ENCODE data around the gene TSPAN1.
A peak's percentile ranks its signal among the peaks of the same experiment; 100 is the strongest.

Gene TSPAN1

GRCh38 chr1:46133781-46134350 lies 41.0 kb upstream of the TSPAN1 start:
- TF ChIP-seq POU2F2 (IDR thresholded peaks at IDR 0.05; ENCODE audit: low read depth, low read length) (no peak), SPI1 (IDR thresholded peaks at IDR 0.05; ENCODE audit: low read depth, low read length) (0 out of 2 replicates have a peak, but pooled peaks have one; percentile 4), TAF1 (IDR thresholded peaks at IDR 0.05; ENCODE audit: low read depth, low read length) (no peak)
- DNase-seq (ENCODE audit: insufficient read length, low spot score): no peak
- FAIRE-seq: peak; percentile 40

- FAIRE-seq: peak; percentile 65
- no peak for DNase-seq (ENCODE audit: insufficient read length, low spot score)
Observed at GRCh38 chr1:46134660-46135331, 40.1 kb upstream of the TSPAN1 start.

GRCh38 chr1:46136711-46137110 lies 38.2 kb upstream of the TSPAN1 start:
- no peak for FAIRE-seq
- no peak for TF ChIP-seq SPI1 (IDR thresholded peaks at IDR 0.05; ENCODE audit: low read depth, low read length)
- no peak for TF ChIP-seq POU2F2 (IDR thresholded peaks at IDR 0.05; ENCODE audit: low read depth, low read length)
- TF ChIP-seq POLR2AphosphoS5 (IDR thresholded peaks at IDR 0.05; ENCODE audit: low read depth, low read length): no peak
- no peak for TF ChIP-seq POLR2A (IDR thresholded peaks at IDR 0.05; ENCODE audit: low read depth, low read length)
- TF ChIP-seq TAF1 (IDR thresholded peaks at IDR 0.05; ENCODE audit: low read depth, low read length): no peak
- TF ChIP-seq PAX5 (IDR thresholded peaks at IDR 0.05; ENCODE audit: insufficient read depth, low read length, severe bottlenecking): no peak
- no peak for DNase-seq (ENCODE audit: insufficient read length, low spot score)

More at GRCh38 chr1:46134660-46135331, 40.1 kb upstream of the TSPAN1 start:
- TF ChIP-seq POU2F2 (IDR thresholded peaks at IDR 0.05; ENCODE audit: low read depth, low read length) (no peak), POLR2A (IDR thresholded peaks at IDR 0.05; ENCODE audit: low read depth, low read length) (no peak), SPI1 (IDR thresholded peaks at IDR 0.05; ENCODE audit: low read depth, low read length) (peak; percentile 68; the same call in 1 of the 2 replicates)

GRCh38 chr1:46137916-46138315 lies 37.0 kb upstream of the TSPAN1 start:
- DNase-seq (ENCODE audit: insufficient read length, low spot score) (no peak), FAIRE-seq (no peak)
- TF ChIP-seq POLR2A (IDR thresholded peaks at IDR 0.05; ENCODE audit: low read depth, low read length): no peak
- TF ChIP-seq POU2F2 (IDR thresholded peaks at IDR 0.05; ENCODE audit: low read depth, low read length): no peak
- TF ChIP-seq TAF1 (IDR thresholded peaks at IDR 0.05; ENCODE audit: low read depth, low read length): no peak
- TF ChIP-seq SPI1 (IDR thresholded peaks at IDR 0.05; ENCODE audit: low read depth, low read length): no peak
- TF ChIP-seq POLR2AphosphoS5 (IDR thresholded peaks at IDR 0.05; ENCODE audit: low read depth, low read length): no peak
- no peak for TF ChIP-seq PAX5 (IDR thresholded peaks at IDR 0.05; ENCODE audit: insufficient read depth, low read length, severe bottlenecking)

- TF ChIP-seq SPI1 (IDR thresholded peaks at IDR 0.05; ENCODE audit: low read depth, low read length) (no peak), PAX5 (IDR thresholded peaks at IDR 0.05; ENCODE audit: insufficient read depth, low read length, severe bottlenecking) (no peak), TAF1 (IDR thresholded peaks at IDR 0.05; ENCODE audit: low read depth, low read length) (no peak), POLR2A (IDR thresholded peaks at IDR 0.05; ENCODE audit: low read depth, low read length) (no peak), POLR2AphosphoS5 (IDR thresholded peaks at IDR 0.05; ENCODE audit: low read depth, low read length) (no peak), POU2F2 (IDR thresholded peaks at IDR 0.05; ENCODE audit: low read depth, low read length) (no peak)
- FAIRE-seq (no peak), DNase-seq (ENCODE audit: insufficient read length, low spot score) (no peak)
Observed at GRCh38 chr1:46148318-46148717, 26.6 kb upstream of the TSPAN1 start.

GRCh38 chr1:46150085-46150484 lies 24.8 kb upstream of the TSPAN1 start:
- TF ChIP-seq POU2F2 (IDR thresholded peaks at IDR 0.05; ENCODE audit: low read depth, low read length) (no peak), TAF1 (IDR thresholded peaks at IDR 0.05; ENCODE audit: low read depth, low read length) (no peak), PAX5 (IDR thresholded peaks at IDR 0.05; ENCODE audit: insufficient read depth, low read length, severe bottlenecking) (no peak), POLR2AphosphoS5 (IDR thresholded peaks at IDR 0.05; ENCODE audit: low read depth, low read length) (no peak), SPI1 (IDR thresholded peaks at IDR 0.05; ENCODE audit: low read depth, low read length) (no peak), POLR2A (IDR thresholded peaks at IDR 0.05; ENCODE audit: low read depth, low read length) (no peak)
- DNase-seq (ENCODE audit: insufficient read length, low spot score): no peak
- no peak for FAIRE-seq

GRCh38 chr1:46152016-46152415 lies 22.9 kb upstream of the TSPAN1 start:
- no peak for DNase-seq (ENCODE audit: insufficient read length, low spot score)
- no peak for FAIRE-seq
- TF ChIP-seq PAX5 (IDR thresholded peaks at IDR 0.05; ENCODE audit: insufficient read depth, low read length, severe bottlenecking) (no peak), SPI1 (IDR thresholded peaks at IDR 0.05; ENCODE audit: low read depth, low read length) (peak; percentile 43; the same call in 1 of the 2 replicates), POLR2AphosphoS5 (IDR thresholded peaks at IDR 0.05; ENCODE audit: low read depth, low read length) (no peak), POU2F2 (IDR thresholded peaks at IDR 0.05; ENCODE audit: low read depth, low read length) (no peak), POLR2A (IDR thresholded peaks at IDR 0.05; ENCODE audit: low read depth, low read length) (no peak), TAF1 (IDR thresholded peaks at IDR 0.05; ENCODE audit: low read depth, low read length) (no peak)

- TF ChIP-seq TAF1 (IDR thresholded peaks at IDR 0.05; ENCODE audit: low read depth, low read length) (no peak), PAX5 (IDR thresholded peaks at IDR 0.05; ENCODE audit: insufficient read depth, low read length, severe bottlenecking) (no peak), POU2F2 (IDR thresholded peaks at IDR 0.05; ENCODE audit: low read depth, low read length) (no peak), POLR2A (IDR thresholded peaks at IDR 0.05; ENCODE audit: low read depth, low read length) (no peak), POLR2AphosphoS5 (IDR thresholded peaks at IDR 0.05; ENCODE audit: low read depth, low read length) (no peak), SPI1 (IDR thresholded peaks at IDR 0.05; ENCODE audit: low read depth, low read length) (no peak)
- no peak for DNase-seq (ENCODE audit: insufficient read length, low spot score)
- no peak for FAIRE-seq
Observed at GRCh38 chr1:46153228-46153627, 21.7 kb upstream of the TSPAN1 start.

GRCh38 chr1:46153732-46154131 lies 21.2 kb upstream of the TSPAN1 start:
- FAIRE-seq: no peak
- TF ChIP-seq TAF1 (IDR thresholded peaks at IDR 0.05; ENCODE audit: low read depth, low read length) (no peak), SPI1 (IDR thresholded peaks at IDR 0.05; ENCODE audit: low read depth, low read length) (no peak), POLR2A (IDR thresholded peaks at IDR 0.05; ENCODE audit: low read depth, low read length) (no peak), POLR2AphosphoS5 (IDR thresholded peaks at IDR 0.05; ENCODE audit: low read depth, low read length) (no peak), PAX5 (IDR thresholded peaks at IDR 0.05; ENCODE audit: insufficient read depth, low read length, severe bottlenecking) (no peak), POU2F2 (IDR thresholded peaks at IDR 0.05; ENCODE audit: low read depth, low read length) (no peak)
- no peak for DNase-seq (ENCODE audit: insufficient read length, low spot score)
